Thoracic aorta (tissue), 2 donors: Measurements from ENCODE around the gene CGRRF1. TPM values are rescaled to one million over a fixed set of nuclear protein-coding genes. Genes with fewer than 3 reads are reported as not detected.
A peak's percentile ranks its signal among the peaks of the same experiment; 100 is the strongest.

ENCODE experiments used
- ATAC-seq: fragments of 150-250 bp; one replicate; pipeline ENCODE4 v1.8.0; 2017; ENCODE audit warnings: low read depth; ENCODE audit not compliant: insufficient number of reproducible peaks, low FRiP score
- DNase-seq: peaks from one replicate; pipeline ENCODE4 v3.0.0-alpha.2; 2020; ENCODE audit warnings: low spot score
- H3K27ac ChIP-seq, 2 donors: fragments of 200-600 bp; sonication (generic); 1 replicate in 1 of 2; 2 replicates in 1 of 2; pipeline ENCODE4 v1.5.1; 2016; ENCODE audit warnings: mild to moderate bottlenecking in 2 of 2, moderate library complexity in 2 of 2
- H3K27me3 ChIP-seq: fragments of 200-600 bp; sonication (generic); replicated peaks from 2 replicates; pipeline ENCODE4 v1.6.0; 2016; ENCODE audit warnings: mild to moderate bottlenecking; ENCODE audit not compliant: insufficient read depth
- H3K36me3 ChIP-seq: fragments of 200-600 bp; sonication (generic); one replicate; pipeline ENCODE4 v1.5.1; 2016
- H3K4me1 ChIP-seq, 2 donors: fragments of 200-600 bp; sonication (generic); 1 replicate in 1 of 2; 2 replicates in 1 of 2; pipeline versions ENCODE4 v1.5.1 to v1.6.0; 2016; ENCODE audit warnings: low read depth in 2 of 2, mild to moderate bottlenecking in 1 of 2; ENCODE audit not compliant: control insufficient read depth in 1 of 2
- H3K4me3 ChIP-seq: fragments of 200-600 bp; sonication (generic); 2 replicates; pipeline ENCODE4 v1.5.1; 2016; ENCODE audit warnings: mild to moderate bottlenecking
- H3K9me3 ChIP-seq: fragments of 200-600 bp; sonication (generic); 2 replicates; pipeline ENCODE4 v1.5.1; 2016
- CTCF ChIP-seq: fragments of 200-600 bp; sonication (generic); IDR thresholded peaks from one replicate; pipeline ENCODE4 v1.5.1; 2019; ENCODE audit warnings: antibody characterized with exemption
- total RNA-seq, 2 donors: library from RNA; depleted of rRNA; stranded (reverse); fragments of >200 nt; gene quantifications; one replicate each; pipeline versions ENCODE4 v1.1.0 to v1.2.3, GENCODE V29; 2016

CGRRF1 gene
- total RNA-seq, 2 donors from 2014 or later: 15.2 to 42.2 TPM

DNA sequence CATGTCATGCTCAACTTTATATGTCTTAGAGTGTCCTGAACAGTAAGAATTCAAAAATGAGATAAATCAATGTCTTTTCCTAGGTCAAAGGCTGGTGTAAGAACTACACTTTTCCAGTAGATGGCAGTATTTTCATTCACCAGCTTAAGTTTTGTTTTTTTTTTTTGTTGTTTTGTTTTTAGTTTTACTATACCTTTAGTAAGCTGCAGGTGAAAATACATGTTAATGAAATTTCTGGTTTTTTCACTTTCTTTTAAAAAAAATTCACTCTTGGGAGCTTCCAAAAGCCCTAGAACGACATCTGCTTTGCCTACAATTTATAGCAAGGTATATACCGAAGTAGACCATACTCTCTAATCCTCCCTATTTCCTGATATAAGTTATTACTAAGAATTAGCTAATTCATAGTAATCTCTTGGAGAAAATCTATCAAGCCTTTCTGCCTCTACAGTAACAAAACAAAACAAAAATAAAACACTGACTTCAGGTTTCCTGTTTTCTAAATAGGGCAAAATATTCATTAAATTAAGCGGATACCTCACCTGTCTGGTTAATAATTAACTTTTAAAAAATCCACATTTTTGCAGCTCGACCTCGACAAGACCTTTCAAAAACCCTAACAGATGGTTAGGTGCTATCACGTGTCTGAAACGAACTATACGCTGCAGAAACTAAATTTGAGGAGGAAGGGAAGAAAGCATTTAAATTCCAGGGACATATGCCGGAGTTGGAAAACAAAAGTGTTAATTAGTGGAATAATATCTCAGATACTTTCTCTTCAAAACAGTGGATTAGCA is 54.6 kb downstream of the CGRRF1 start:
- ATAC-seq (no peak), DNase-seq (no peak)
- Histone ChIP-seq H3K4me3 (peak overlapping the region; percentile 97), H3K9me3 (no peaks in the 10 kb centered on the region), H3K4me1 (peaks cover 6 to 15% of the 10 kb centered on the region in 2 donors), H3K27me3 (no peaks in the 10 kb centered on the region), H3K36me3 (no peaks in the 10 kb centered on the region), H3K27ac (peak overlapping the region; percentile 99)
- peak; percentile 85 for TF ChIP-seq CTCF

- Histone ChIP-seq H3K4me3 (peak overlapping the region; percentile 97), H3K4me1 (peaks cover 9 to 23% of the 10 kb centered on the region in 2 donors), H3K36me3 (no peaks in the 10 kb centered on the region), H3K27ac (peak overlapping the region; percentile 99), H3K9me3 (no peaks in the 10 kb centered on the region), H3K27me3 (no peaks in the 10 kb centered on the region)
- DNase-seq: no peak
- TF ChIP-seq CTCF: peak; percentile 20
- ATAC-seq: no peak
Observed at GRCh38 chr14:54564868-54565784, 55.4 kb downstream of the CGRRF1 start.

- DNase-seq (peak; percentile 92), ATAC-seq (peak; percentile 75)
- no peaks in the 10 kb centered on the region for H3K36me3 ChIP-seq
- H3K4me3 ChIP-seq: peak overlapping the region; percentile 97
- no peak for TF ChIP-seq CTCF
- H3K9me3 ChIP-seq: no peaks in the 10 kb centered on the region
- peak overlapping the region; percentile 99 for H3K27ac ChIP-seq
- peaks cover 13 to 31% of the 10 kb centered on the region in 2 donors for H3K4me1 ChIP-seq
- H3K27me3 ChIP-seq: no peaks in the 10 kb centered on the region
Observed at GRCh38 chr14:54565785-54566409, 56.2 kb downstream of the CGRRF1 start.

DNA sequence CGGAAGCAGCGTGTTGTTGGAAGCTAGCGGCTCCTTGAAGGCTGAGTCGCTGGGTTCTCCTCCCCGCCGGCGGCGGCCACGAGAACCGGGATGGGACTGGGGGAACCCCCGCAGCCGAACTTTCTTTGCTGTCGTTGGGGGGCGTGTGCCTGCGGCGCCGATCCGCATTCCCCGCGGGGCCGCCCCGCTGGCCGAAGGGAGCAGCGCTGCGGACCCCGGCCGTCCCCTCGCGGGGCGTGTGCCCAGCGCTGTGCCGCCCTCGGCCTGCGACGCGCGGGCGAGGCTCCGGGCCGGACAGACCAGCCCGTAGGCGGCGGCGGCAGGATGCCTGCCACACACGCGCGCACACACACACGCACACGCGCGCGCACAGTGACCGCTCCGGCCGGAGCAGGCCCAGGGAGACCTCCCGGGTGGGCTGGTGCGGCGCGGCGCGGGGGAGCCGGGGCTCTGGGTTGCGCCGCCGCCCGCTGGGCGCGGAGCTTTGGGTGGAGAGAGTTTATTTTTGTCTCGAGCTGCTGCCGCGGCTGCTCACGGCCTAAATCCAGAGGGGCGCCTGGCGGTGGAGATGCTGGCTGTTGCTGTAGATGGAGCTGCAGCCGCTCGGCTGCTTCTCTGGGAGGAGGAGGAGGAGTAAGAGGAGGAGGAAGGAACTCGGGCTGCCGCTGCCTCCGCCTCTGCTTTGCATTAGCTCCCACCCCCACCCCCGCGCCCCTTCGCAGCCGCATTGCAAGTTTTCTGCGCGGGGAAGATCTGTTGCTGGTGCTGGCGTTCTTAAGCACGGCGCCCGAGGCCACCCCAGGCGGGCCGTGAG is 56.9 kb downstream of the CGRRF1 start, which contains the start of gene SAMD4A:
Gene SAMD4A, plus strand, starts transcription at position 719 of the 814 bp plus-strand sequence. CDS start 789 bp downstream, outside the sequence.
- no peaks in the 10 kb centered on the region for H3K27me3 ChIP-seq
- peak within 1 kb of the TSS; percentile 97 for H3K4me3 ChIP-seq
- TF ChIP-seq CTCF: peak; percentile 46
- DNase-seq (peak; percentile 25), ATAC-seq (peak; percentile 10)
- peaks cover under 1% of the 10 kb centered on the region for H3K36me3 ChIP-seq
- peaks cover 17 to 38% of the 10 kb centered on the region in 2 donors for H3K4me1 ChIP-seq
- H3K27ac ChIP-seq: peak within 1 kb of the TSS; percentile 99
- H3K9me3 ChIP-seq: no peaks in the 10 kb centered on the region
